ACC112 (cell line): ENCODE results near the gene ANKRD33B.

Experiments used
- H2AFZ ChIP-seq: fragments of 200-600 bp; sonication (generic); one replicate; pipeline ENCODE4 v1.6.0; 2017; ENCODE audit warnings: antibody characterized with exemption, low read length; ENCODE audit not compliant: unreplicated experiment
- H3K27ac ChIP-seq: fragments of 200-600 bp; sonication (generic); 2 replicates; pipeline ENCODE4 v1.5.1; 2014; ENCODE audit warnings: low read depth, mild to moderate bottlenecking, antibody characterized with exemption, low read length, moderate library complexity
- H3K27me3 ChIP-seq: fragments of 200-600 bp; sonication (generic); 2 replicates; pipeline ENCODE4 v1.6.1; 2014; ENCODE audit warnings: mild to moderate bottlenecking, antibody characterized with exemption, low read length, moderate library complexity, mixed read lengths; ENCODE audit not compliant: insufficient read depth
- H3K36me3 ChIP-seq: fragments of 200-600 bp; sonication (generic); 2 replicates; pipeline ENCODE4 v1.6.1; 2016; ENCODE audit warnings: mild to moderate bottlenecking, antibody characterized with exemption, low read length, moderate library complexity, mixed read lengths; ENCODE audit not compliant: insufficient read depth
- H3K4me1 ChIP-seq: fragments of 200-600 bp; sonication (generic); one replicate; pipeline ENCODE4 v1.6.1; 2016; ENCODE audit warnings: low read length, mixed read lengths; ENCODE audit not compliant: insufficient read depth, unreplicated experiment, control insufficient read depth
- H3K4me3 ChIP-seq: fragments of 200-600 bp; sonication (generic); 2 replicates; pipeline ENCODE4 v1.5.1; 2014; ENCODE audit warnings: mild to moderate bottlenecking, low read depth, low read length
- H3K79me2 ChIP-seq: fragments of 200-600 bp; sonication (generic); one replicate; pipeline ENCODE4 v1.6.0; 2016; ENCODE audit warnings: low read length; ENCODE audit not compliant: control insufficient read depth, unreplicated experiment, insufficient read depth

Gene ANKRD33B

GRCh38 chr5:10610058-10610457 lies 46.2 kb downstream of the ANKRD33B start:
- no peaks in the 10 kb centered on the region for H3K36me3 ChIP-seq
- H3K4me1 ChIP-seq = peaks cover 10% of the 10 kb centered on the region
- no peak overlapping the region for H2AFZ ChIP-seq
- H3K79me2 ChIP-seq = no peaks in the 10 kb centered on the region
- no peak overlapping the region for H3K4me3 ChIP-seq
- H3K27ac ChIP-seq = no peak overlapping the region
- H3K27me3 ChIP-seq = no peaks in the 10 kb centered on the region

- H3K4me3 ChIP-seq = no peak overlapping the region
- no peaks in the 10 kb centered on the region for H3K79me2 ChIP-seq
- H3K27ac ChIP-seq = no peak overlapping the region
- peaks cover 10% of the 10 kb centered on the region for H3K4me1 ChIP-seq
- H3K27me3 ChIP-seq = no peaks in the 10 kb centered on the region
- no peaks in the 10 kb centered on the region for H3K36me3 ChIP-seq
- no peak overlapping the region for H2AFZ ChIP-seq
Observed at GRCh38 chr5:10611290-10611689, 47.4 kb downstream of the ANKRD33B start.

GRCh38 chr5:10612251-10612650 lies 48.4 kb downstream of the ANKRD33B start:
- no peaks in the 10 kb centered on the region for H3K27me3 ChIP-seq
- no peaks in the 10 kb centered on the region for H3K36me3 ChIP-seq
- no peaks in the 10 kb centered on the region for H3K79me2 ChIP-seq
- H3K4me3 ChIP-seq = no peak overlapping the region
- H2AFZ ChIP-seq = no peak overlapping the region
- H3K4me1 ChIP-seq = peaks cover 7% of the 10 kb centered on the region
- H3K27ac ChIP-seq = no peak overlapping the region

- Histone ChIP-seq H3K4me1 (no peaks in the 10 kb centered on the region), H2AFZ (no peak overlapping the region), H3K27me3 (no peaks in the 10 kb centered on the region), H3K36me3 (no peaks in the 10 kb centered on the region), H3K79me2 (no peaks in the 10 kb centered on the region), H3K27ac (no peak overlapping the region), H3K4me3 (no peak overlapping the region)
Observed at GRCh38 chr5:10615693-10616092, 51.8 kb downstream of the ANKRD33B start.

- Histone ChIP-seq H3K4me3 (no peak overlapping the region), H3K79me2 (no peaks in the 10 kb centered on the region), H2AFZ (no peak overlapping the region), H3K27me3 (no peaks in the 10 kb centered on the region), H3K4me1 (no peaks in the 10 kb centered on the region), H3K36me3 (0 out of 2 replicates have a peak, but pooled peaks cover 2% of the 10 kb centered on the region), H3K27ac (no peak overlapping the region)
Observed at GRCh38 chr5:10617103-10617502, 53.2 kb downstream of the ANKRD33B start.

- Histone ChIP-seq H3K36me3 (0 out of 2 replicates have a peak, but pooled peaks cover 2% of the 10 kb centered on the region), H3K27me3 (no peaks in the 10 kb centered on the region), H3K4me3 (no peak overlapping the region), H3K79me2 (no peaks in the 10 kb centered on the region), H2AFZ (no peak overlapping the region), H3K4me1 (no peaks in the 10 kb centered on the region), H3K27ac (no peak overlapping the region)
Observed at GRCh38 chr5:10618311-10618710, 54.4 kb downstream of the ANKRD33B start.

GRCh38 chr5:10619649-10620048 lies 55.8 kb downstream of the ANKRD33B start:
- H3K27me3 ChIP-seq = no peaks in the 10 kb centered on the region
- no peak overlapping the region for H3K4me3 ChIP-seq
- 0 out of 2 replicates have a peak, but pooled peaks cover 2% of the 10 kb centered on the region for H3K36me3 ChIP-seq
- no peak overlapping the region for H3K27ac ChIP-seq
- no peaks in the 10 kb centered on the region for H3K79me2 ChIP-seq
- H3K4me1 ChIP-seq = no peaks in the 10 kb centered on the region
- no peak overlapping the region for H2AFZ ChIP-seq

- no peak overlapping the region for H2AFZ ChIP-seq
- H3K27ac ChIP-seq = no peak overlapping the region
- no peak overlapping the region for H3K4me3 ChIP-seq
- H3K27me3 ChIP-seq = no peaks in the 10 kb centered on the region
- H3K36me3 ChIP-seq = 0 out of 2 replicates have a peak, but pooled peaks cover 2% of the 10 kb centered on the region
- H3K79me2 ChIP-seq = no peaks in the 10 kb centered on the region
- H3K4me1 ChIP-seq = no peaks in the 10 kb centered on the region
Observed at GRCh38 chr5:10620346-10620745, 56.5 kb downstream of the ANKRD33B start.

- no peaks in the 10 kb centered on the region for H3K79me2 ChIP-seq
- H3K4me1 ChIP-seq = peaks cover 2% of the 10 kb centered on the region
- H2AFZ ChIP-seq = no peak overlapping the region
- H3K27me3 ChIP-seq = no peaks in the 10 kb centered on the region
- no peak overlapping the region for H3K27ac ChIP-seq
- no peak overlapping the region for H3K4me3 ChIP-seq
- H3K36me3 ChIP-seq = 0 out of 2 replicates have a peak, but pooled peaks cover 2% of the 10 kb centered on the region
Observed at GRCh38 chr5:10621832-10622231, 58.0 kb downstream of the ANKRD33B start.

GRCh38 chr5:10622810-10623209 lies 58.9 kb downstream of the ANKRD33B start:
- Histone ChIP-seq H3K4me1 (peaks cover 7% of the 10 kb centered on the region), H3K27me3 (no peaks in the 10 kb centered on the region), H3K36me3 (0 out of 2 replicates have a peak, but pooled peaks cover 2% of the 10 kb centered on the region), H3K4me3 (no peak overlapping the region), H3K79me2 (no peaks in the 10 kb centered on the region), H2AFZ (no peak overlapping the region), H3K27ac (no peak overlapping the region)

- Histone ChIP-seq H3K27me3 (no peaks in the 10 kb centered on the region), H3K36me3 (0 out of 2 replicates have a peak, but pooled peaks cover 2% of the 10 kb centered on the region), H3K4me3 (no peak overlapping the region), H3K79me2 (no peaks in the 10 kb centered on the region), H3K4me1 (peaks cover 7% of the 10 kb centered on the region), H2AFZ (no peak overlapping the region), H3K27ac (no peak overlapping the region)
Observed at GRCh38 chr5:10623305-10623910, 59.5 kb downstream of the ANKRD33B start.
